Embryonic facial prominence (tissue), 1 donor: ENCODE measurements around the gene NPTN.

Experiments
- DNase-seq: peaks from one replicate; pipeline ENCODE4 v3.0.0-alpha.2; 2016; ENCODE audit errors: extremely low spot score

NPTN gene

DNA sequence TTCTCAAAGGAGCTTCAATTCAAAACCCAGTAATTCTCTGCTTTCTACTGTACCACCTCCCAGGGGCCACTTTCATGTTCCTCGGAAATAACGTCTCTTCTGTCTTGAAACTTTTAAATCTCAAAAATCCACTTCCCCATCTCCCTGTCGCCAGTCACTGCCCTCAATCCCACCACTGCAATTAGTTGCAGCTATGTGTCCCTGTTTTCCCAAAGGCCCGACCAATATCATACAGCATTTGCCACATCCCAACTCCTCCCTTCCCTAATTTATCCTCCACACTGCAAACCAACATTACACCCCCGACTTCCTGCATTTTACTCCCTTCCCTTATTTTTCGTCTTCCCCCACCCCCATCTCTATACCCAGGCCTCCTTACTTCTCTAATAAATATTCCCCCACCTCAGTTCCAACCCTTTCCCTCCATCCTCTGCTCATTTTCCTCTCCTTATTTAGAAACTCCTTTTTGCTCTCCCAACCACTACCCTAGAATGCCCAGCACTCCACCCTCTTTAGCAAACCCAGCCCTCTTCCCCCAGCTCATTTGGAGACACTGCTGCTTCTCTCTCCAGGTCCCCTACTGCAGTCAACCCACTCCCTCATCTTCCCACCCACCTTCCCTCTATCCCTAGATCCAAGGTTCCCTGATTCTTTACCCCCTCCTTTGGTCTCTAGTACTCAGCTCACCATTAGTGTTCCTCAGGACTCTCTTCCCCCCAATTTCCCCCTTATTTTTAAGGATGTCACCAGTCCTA is 1.1 kb downstream of the NPTN start:
- DNase-seq: no peak

DNA sequence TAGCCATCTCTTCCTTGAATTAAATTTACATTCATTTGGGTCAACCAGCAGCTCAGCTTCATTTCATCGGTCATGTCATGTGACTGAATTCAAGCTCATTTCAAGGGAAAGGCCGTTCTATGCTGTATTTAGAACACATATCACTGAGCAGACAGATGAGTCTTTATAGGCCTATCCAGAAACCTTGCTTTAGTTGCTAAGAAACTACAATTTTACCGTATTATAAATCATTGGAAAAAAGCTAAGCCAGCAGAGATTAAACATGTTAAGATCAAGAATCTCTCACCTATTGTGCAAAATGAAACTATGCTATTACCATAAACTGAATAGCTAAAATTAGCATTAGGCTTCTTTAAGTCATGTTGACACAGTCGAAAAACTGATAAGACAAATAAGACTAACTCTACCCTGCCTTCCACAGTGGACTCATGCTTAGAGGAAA is 2.2 kb downstream of the NPTN start:
- DNase-seq: no peak

DNA sequence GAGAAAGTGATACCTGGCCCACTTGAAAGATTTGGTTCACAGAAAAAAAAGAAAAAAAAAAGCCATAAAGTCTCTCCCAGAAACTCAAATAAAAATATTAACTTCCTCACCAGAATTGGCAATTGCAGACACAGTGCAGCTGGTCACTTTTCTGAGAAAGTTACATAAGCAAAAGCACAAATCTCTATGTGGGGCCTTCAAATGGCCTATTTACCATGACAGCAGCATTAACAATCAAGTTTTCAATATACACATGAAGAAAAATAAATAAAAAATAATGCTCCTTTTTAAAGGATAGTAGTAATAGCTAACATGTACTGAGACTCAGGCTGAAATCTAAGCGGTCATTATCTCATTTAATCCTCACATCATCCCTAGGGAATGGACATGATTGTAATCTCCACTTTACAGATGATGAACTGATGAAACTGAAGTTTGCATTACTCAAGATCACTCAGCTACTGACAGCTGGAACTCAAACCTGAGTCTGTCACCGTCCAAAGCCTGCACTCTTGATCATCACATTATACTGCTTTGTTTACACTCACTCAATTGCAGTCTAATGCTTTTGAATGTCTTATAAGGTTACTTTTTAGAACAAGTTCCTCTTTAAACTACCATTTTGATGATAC is 3.3 kb downstream of the NPTN start:
- no peak for DNase-seq

DNA sequence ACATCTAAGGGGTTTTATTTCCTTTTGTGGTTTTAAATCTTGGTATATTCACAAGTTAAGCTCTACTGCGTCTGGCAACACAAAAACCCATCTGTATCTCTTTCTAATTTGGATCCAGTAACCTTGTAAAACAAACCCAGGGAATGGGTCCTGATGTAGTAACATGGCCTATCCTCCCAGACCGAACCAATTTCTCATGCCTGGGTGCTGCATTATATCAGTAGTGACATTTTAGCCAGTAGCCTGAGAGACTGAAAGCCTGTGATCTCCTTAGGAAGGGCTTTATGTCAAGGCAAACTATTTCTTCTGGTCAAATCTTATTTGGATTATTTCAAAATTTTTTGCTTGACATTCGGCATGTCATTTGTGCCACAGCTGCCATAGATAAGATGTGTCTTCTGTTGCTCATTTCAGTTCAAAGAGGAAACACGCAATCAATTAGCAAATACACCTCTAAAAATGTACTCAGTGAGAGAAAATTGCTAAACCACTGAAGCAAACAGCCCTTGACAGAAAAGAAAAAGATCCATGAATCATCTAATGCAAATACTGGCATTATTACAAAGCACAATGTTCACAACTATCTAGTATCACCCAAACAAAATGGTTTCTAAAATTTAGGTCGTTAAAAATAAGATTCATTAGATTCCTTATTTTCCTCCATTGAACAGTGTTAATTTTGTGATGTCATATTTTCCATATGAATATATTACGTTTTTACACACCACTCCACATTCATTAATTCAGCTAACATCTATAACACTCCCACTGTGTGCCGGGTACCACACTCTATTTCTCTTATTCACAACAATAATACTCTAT is 4.0 kb downstream of the NPTN start:
- no peak for DNase-seq

DNA sequence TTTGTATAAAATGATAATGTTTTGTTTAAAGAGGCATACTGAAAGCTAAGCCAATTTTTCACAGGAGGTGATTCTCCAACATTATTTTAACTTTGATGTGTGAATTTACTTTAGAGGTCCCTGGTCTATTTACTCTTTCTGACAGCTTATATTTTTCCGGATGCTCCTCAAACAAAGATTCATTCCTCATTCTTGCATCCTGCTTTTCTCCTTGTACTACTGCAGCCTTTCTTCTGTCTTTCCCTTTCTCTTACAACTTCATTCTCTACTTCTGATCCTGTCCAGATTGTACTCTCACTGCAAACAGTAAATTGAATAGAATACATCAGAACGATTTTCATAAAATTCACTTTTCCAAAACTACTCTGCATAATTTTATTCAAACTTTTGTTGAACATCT is 5.1 kb downstream of the NPTN start:
- no peak for DNase-seq

DNA sequence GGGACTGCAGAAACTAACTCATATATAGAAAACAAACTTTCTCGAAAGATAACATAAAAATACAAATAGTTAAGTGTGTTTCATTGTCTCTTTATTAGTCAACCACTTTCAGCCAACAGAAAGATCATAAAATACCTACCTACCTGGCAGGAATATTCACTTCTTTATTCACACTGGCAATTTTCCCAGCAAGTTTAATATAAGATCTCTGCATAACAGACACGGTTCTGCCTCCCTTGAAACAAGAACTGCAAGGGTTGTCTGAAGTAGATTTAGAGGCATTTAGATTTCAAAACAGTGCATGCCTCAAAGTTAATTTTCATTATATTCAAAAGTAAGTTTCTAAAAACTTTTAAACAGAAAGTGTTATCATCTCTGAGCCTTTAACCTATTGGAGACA is 7.1 kb downstream of the NPTN start:
- no peak for DNase-seq

DNA sequence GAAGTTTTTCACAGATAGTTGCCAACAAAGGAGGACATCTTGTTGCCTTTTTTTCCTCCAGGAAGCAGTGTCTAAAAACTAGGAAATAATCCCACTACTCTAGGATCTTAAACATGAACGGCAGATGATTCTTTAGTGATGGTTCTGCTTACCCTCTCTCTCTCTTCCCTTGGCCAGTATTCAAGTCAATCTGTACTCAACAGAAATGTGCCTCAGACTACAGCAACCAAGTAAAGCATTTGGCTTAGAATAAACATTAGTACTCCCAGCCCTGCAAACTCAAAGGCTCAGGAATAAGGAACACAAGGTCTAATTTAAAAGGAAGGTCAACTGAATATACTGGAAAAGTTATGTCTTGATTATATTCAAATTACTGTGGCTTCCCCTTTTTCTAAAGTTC is 8.7 kb downstream of the NPTN start:
- no peak for DNase-seq

DNA sequence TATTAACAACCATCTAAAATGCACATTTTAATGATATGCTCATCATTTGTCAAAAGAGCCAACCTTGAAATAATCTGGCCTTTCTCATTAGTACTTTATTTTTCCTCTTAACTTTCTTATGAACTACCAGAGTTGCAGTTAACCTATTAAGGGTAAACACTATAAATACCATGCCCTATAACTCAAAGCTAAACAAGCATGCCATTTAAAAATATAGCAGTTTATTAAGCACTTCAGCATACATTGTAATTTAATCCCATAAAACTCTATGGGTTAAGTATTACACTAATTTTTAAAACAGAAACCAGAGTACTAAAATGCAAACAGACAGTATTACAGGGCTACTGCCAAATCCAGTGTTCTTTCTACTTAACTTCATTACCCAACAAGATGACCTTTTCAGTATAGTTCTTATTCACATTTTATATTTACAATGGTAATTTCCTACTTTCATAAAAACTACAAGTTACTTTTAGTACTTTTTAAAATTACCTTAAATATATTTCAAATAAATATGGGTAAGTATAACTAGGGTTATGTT is 11.8 kb downstream of the NPTN start:
- DNase-seq: no peak

DNA sequence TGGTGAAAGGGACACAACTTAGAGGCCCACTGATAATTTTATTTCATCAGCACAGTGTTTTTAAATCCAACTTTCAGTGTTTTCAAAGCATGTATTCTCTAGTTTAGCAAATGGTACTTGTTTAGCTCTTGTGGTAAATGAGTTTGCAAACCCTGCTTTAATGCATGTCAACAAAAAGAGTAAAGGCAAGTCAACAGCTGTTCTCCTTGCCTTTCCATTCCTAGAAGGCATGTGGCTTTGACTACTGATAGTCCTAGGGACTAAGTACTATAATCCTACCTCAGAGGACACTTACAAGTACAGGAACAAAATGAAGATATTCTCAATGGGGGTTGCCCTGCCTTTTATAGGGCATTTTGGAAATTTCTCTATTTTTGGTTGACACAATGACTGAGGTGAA is 13.1 kb downstream of the NPTN start:
- no peak for DNase-seq

DNA sequence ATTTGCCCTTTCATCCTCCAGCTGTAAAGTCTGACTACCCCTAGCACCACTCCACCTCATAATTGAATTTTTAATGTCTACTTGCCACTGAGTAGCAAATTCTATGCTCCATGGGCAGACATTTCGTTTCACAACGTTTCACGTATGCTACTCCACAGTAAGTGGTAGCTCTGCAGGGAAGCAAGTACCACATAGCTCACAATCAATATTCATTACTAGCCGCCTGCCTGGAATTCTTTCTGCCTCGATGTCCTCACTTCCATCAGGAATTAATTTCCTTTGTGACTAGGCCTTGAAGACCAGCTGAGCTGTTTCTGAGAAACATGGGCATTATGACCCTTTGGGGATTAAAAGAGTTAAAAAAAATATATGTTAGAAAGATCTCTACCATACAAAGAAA is 15.3 kb downstream of the NPTN start:
- no peak for DNase-seq

DNA sequence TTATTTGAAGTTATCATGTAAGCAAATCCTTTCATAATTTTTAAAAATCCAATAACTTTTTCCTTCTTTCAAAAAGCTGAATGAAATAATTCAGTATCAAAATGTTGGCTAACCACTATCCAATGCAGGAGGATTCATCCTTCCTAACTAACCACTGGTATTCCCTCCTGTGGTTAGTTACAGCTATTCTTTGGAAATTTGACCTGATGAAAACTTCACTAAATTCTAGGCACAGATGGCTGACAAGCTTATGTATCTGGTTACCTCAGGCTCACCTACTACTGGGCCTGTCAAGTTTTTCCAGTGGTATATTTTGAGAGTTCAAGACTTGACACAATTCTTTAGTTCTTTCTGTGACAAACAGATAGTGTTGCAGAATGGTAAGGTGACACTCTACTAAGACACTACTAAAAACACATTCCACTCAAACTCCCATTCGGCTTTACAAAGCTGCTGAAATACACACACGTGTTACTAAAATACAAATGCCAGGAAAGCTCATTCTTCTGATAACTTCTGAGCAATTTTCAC is 15.8 kb downstream of the NPTN start:
- DNase-seq: no peak

DNA sequence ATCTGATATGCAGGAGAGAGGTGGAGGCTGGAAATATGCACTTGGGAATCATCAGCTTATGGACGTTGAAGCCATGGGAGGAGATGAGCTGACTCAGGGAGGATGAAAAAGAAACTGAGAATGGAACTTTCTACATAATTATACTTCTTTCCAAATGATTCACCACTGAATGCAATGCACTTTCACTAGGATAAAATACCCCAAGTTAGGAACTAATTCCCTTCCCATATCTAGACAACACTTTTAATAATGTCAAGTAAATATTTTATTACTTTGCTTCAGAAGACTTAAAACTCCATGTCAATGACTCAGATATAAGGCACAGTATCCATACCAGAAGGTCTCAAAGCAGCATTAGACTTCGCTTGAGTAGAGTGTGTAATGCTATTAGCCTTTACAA is 24.2 kb downstream of the NPTN start:
- no peak for DNase-seq

DNA sequence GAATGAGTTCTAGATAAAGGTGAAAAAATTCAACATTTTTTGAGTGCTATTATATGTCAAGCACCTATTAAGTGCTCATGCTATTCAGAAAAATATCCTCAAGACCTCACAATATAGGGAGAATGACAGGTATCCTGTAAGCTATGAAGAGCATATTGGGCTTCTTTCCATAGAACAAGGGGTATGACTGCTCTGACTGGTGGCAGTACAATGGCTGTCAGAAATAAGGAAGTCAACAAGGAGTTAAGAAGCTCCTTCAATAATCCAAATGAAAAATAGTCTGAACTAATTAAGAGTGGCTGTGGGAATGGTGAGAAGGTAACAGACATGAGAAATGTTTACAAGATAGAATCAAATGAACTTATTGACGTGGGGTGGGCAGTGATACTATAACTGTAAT is 24.7 kb downstream of the NPTN start:
- no peak for DNase-seq

DNA sequence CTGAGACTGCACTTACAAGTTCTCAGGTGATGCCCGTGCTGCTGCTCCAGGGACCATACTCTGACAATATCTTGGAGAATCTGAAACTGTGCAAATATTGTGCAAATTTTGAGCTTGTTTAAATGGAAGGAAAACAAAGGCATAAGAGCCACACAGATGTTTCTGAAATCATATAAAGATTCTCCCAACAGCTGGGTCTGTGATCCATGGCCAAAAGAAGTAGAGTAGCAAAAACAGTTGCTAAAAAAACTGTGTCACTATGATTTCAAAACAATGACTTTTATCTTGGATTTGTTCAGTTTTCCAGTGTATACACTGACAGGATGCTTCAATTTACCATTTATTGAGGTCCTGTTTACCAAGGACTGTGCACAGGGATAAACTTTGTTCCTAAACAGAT is 25.3 kb downstream of the NPTN start:
- DNase-seq: no peak

DNA sequence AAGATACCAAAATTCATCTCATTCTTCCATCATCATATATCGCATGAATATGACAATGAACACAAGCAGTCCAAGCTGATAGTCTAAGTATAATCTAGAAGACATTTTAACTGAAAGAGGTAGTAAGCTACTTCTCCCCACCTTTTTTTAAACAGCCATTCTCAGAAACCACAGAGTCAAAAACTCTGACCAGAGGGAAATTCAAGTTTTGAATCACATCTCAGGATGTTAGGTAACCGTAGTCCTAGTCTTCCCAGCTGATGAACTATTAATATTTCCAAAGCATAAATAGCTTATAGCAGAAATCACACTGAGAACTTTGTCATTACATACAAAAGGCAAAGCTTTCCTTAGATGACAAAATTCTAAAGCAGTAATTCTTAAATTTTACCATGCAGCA is 25.8 kb downstream of the NPTN start:
- no peak for DNase-seq

DNA sequence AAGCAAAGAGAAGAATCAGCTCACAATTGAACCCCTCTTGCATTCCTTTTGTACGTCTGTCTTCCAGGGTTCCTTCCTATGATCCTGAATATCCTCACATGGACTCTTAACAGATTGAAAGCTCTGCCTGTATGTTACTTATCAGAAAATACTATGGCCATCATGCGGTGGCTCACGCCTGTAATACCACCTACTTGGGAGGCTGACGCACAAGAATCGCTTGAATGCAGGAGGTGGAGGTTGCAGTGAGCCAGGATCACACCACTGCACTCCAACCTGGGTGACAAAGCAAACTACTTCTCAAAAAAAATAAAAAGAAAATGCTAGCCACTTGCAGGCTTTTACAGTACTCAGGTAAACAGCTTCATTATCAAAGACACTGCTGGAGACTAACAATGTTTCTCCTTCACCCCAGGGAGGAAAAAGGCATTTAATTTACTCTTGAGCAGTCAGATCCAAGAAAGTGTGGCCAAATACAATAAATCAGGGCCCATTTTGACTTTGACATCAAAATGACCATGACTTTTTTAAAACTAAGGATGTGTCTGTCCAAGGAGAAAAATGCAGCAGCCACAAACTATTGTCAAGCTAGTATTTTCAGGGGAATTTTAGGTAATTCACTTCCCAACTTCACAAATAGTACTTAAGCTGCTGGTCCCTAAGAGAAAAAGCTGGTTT is 27.3 kb downstream of the NPTN start:
- no peak for DNase-seq

DNA sequence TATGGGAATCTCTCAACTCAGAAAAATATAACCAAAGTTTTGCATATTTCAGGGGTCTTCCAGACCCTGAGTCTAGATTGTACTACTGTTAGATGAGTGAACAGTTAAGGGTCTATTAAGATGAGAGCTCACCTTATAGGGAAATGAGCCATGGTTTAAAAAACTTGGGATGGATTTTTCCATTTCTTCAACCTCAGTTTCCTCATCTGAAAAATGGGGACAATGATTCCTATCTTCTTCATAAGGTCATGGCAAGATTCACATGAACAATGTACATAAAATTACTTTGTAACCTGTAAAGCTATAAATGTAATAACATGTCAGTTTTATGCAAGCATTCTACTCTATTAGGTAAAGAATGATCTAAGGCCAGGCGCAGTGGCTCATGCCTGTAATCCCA is 28.7 kb downstream of the NPTN start:
- DNase-seq: no peak

DNA sequence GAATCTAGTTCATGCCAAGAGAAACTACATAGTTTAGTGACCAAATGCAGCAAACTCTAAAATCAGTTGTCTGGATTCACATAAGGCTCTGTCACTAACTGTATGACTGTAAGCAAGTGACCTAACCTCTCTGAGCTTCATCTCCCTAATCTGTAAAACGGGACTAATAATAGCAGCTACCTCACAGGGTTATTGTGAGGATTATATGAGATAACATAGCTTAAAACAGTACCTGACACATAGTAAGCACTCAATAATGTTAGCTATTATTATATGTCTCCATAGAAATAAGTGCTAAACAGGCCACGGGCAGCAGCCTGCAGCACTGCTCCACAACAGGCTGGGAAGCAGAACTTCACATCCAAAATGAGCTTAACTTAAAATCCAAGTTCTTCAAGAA is 30.2 kb downstream of the NPTN start:
- no peak for DNase-seq

DNA sequence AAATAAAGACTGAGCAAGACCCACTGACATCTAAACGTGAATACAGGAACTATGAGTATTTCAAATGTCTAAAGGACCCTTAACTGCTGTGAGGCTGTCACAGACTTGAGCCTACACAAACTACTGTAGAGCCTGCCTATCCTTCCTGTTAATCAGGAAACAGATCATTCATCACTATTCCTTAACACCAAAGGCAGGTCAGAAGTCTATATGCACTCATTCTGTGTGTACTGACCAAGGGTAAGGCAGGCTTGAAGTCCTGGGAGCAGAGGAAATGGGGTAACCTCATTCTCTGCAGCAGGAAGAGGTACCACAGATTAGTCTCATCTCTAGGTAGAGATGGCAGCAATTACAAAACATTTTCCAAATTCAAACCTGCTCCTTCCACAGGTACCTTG is 30.7 kb downstream of the NPTN start:
- DNase-seq: no peak

DNA sequence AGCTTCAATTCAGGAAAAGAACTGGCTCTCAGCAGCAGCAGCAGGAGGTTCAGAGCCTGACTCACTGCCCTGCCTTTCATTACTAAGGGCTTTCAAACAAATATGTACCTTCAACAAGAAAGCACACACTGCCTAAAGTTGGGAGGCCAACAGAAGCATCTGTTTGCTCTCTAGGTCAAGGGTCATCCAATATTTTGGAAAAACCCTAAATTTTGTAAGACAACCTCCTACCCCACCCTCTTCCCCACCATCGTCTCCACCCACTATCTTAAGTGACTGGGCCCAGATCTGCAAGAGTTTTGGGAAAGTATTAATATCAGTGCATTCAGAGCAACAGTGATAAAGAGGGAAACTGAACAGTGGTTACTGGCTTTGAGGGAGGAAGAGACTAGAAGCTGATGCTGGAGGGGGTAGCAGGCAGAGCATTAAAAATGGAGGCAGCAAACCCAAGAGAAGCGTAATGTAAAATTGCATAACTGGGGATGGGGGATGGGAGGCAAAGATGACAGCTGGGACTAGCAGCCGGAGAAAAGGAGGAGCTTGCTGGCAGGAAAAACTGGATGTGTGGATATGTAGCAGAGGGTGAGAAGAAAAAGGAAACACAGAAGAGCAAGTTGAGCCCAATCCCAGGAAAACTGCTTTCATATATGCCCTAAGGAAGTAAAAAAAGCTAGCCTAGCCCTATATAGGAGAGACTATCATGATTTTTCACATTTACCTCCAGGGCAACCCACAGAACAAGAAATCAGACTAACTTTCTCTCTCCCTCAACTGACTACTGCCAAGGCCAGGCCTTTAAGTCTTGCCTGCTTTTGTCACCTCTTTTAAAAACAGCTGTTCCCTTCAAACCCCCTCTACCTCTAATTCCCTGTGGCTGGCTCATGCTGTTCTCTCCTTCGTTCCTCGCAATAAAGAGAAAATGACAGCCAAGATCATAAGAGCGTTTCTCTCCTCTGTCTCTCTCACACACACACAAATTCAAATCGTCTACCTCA is 31.4 kb downstream of the NPTN start:
- DNase-seq: peak; percentile 11
